Stimulated activated CD4-positive, alpha-beta T cell treated with anti-CD3 and anti-CD28 coated beads, Interleukin-4, amount 100 ng/mL, for 4 hours (primary cell): Measurements from ENCODE around the gene IPO13.

Experiments
- DNase-seq, 2 experiments: peaks; one replicate each; pipeline ENCODE4 v3.0.0-alpha.2; 2020

The IPO13 gene

GRCh38 chr1:43990271-43991199, 43.8 kb downstream of the IPO13 start:
- no peak for DNase-seq

GRCh38 chr1:43991200-43991475, 44.4 kb downstream of the IPO13 start:
- DNase-seq, result no peak

GRCh38 chr1:43991476-43992231, 44.9 kb downstream of the IPO13 start, which contains the start of gene CCDC24:
Gene CCDC24, plus strand, starts transcription at chr1:43991599. Its CDS starts 280 bp downstream, at chr1:43991879.
- DNase-seq, result peak; percentile 68 to 72

- DNase-seq, result no peak
These were observed 45.7 kb downstream of the IPO13 start for GRCh38 chr1:43992232-43992995.

- DNase-seq, result no peak
These were observed 46.6 kb downstream of the IPO13 start for GRCh38 chr1:43993206-43993914.

- no peak for DNase-seq
These were observed 47.3 kb downstream of the IPO13 start for GRCh38 chr1:43994071-43994470.

GRCh38 chr1:43994794-43995790, 48.3 kb downstream of the IPO13 start:
- no peak for DNase-seq

- no peak for DNase-seq
These were observed 49.4 kb downstream of the IPO13 start for GRCh38 chr1:43995984-43996732.

GRCh38 chr1:43996733-43997115, 50.0 kb downstream of the IPO13 start:
- DNase-seq, result no peak

- DNase-seq, result no peak
These were observed 50.7 kb downstream of the IPO13 start for GRCh38 chr1:43997295-43997999.

- DNase-seq, result no peak
These were observed 51.2 kb downstream of the IPO13 start for GRCh38 chr1:43998000-43998378.

- DNase-seq, result no peak
These were observed 52.7 kb downstream of the IPO13 start for GRCh38 chr1:43999455-43999854.

GRCh38 chr1:44000122-44000665, 53.4 kb downstream of the IPO13 start:
- DNase-seq, result no peak

GRCh38 chr1:44002165-44002564, 55.4 kb downstream of the IPO13 start:
- DNase-seq, result no peak

- no peak for DNase-seq
These were observed 55.9 kb downstream of the IPO13 start for GRCh38 chr1:44002606-44003157.

GRCh38 chr1:44008259-44008658, 61.5 kb downstream of the IPO13 start:
- DNase-seq, result no peak

GRCh38 chr1:44010935-44011471, 64.3 kb downstream of the IPO13 start:
- DNase-seq, result no peak

- no peak for DNase-seq
These were observed 65.7 kb downstream of the IPO13 start for GRCh38 chr1:44012404-44012803.
